HG02852 (cell line): ENCODE results near the gene SLC36A1.

ENCODE experiments used
- ATAC-seq: cut with Tn5 transposase; IDR thresholded peaks from one replicate; pipeline ENCODE4 v1.9.1; 2021; ENCODE audit warnings: mild to moderate bottlenecking, moderate library complexity; ENCODE audit not compliant: unreplicated experiment

SLC36A1 gene

DNA sequence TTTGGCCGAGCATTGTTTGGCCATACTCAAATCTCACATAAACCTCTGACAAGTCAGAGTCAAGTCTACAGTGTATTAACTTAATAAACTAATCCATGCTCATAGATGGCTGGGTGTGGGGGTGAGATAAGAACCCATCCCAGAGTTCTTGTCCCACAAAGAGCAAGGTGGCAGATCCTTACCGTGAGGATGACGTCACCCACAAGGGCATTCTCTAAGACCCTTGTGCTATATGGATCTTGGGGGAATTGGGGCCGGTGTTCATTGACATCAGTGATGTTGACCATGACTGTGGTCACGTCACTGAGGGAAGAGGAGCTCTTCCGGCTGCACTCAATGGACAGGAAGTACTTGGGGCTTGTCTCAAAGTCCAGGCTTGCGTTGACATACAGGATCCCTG, 81.6 kb downstream of the SLC36A1 start:
- no peak for ATAC-seq

DNA sequence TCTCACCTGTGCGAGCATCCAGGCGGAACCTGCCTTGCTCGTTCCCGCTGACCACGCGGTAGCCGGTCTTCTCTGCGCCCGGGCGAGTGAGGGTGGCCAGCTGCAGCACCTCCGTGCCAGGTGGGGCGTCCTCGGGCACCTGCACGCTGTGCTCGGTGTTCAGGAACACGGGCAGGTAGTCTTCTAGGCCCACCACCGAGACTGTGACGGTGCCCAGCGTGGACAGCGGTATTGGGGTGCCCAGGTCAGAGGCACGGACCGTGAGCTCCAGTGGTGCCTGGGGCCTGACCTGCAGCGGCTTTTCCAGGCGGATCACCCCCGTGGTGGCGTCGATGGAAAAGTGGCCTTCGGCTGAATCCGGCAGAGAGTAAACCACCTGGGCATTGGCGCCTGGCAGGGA, 84.2 kb downstream of the SLC36A1 start:
- ATAC-seq: no peak

DNA sequence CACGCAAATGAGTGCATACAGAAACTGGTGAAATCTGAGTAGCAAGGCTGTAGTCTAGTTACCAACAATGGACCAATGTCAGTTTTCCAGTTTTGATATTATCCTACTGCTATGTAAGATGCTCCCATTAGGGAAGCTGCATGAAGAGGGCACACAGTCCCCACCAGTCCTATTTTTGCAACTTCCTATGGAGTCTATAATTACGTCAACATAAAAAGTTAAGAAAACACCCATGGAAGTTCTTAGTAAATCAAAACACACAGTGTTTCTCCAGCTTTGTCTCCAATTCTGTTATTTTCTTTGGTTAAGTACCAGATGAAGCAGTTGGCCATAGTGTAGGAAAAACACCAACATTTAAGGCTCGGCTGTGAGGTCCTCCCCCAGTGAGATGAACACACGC, 85.0 kb downstream of the SLC36A1 start:
- no peak for ATAC-seq

DNA sequence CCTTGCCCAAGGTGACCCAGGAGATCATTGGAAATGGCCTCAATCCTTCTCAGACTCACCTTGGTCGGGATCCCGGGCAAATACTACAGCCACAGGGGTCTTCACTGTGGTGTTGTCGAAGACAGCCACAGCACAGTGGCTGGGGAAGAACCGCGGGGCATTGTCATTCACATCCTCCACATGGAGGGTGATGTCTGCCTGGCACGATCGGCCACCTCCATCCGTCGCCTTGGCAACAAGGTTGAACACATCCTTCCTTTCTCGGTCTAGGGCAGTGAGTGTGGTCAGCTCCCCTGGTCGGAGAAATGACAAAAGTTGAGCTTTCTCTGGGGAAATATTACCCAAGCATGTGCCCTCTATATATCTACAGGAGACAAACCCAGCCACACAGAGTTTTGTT, 86.9 kb downstream of the SLC36A1 start:
- ATAC-seq: no peak

DNA sequence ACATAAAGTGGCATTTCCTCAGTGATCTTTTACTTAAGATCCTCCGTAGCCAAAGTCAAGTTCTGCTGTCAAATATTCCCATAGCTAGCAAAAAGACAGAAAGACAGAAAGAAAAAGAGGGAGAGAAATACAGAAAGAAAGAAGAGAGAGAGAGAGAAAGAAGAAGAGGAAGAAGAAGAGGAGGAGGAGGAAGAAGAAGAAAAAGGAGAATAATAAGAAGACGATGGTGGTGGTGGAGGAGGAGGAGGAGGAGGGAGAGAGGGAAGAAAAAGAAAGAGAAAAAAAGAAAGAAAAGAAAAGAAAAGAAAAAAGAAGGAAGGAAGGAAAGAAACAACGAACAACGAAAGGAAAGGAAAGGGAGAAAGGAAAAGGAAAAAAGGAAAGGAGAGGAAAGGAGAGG, 89.6 kb downstream of the SLC36A1 start:
- ATAC-seq: no peak

DNA sequence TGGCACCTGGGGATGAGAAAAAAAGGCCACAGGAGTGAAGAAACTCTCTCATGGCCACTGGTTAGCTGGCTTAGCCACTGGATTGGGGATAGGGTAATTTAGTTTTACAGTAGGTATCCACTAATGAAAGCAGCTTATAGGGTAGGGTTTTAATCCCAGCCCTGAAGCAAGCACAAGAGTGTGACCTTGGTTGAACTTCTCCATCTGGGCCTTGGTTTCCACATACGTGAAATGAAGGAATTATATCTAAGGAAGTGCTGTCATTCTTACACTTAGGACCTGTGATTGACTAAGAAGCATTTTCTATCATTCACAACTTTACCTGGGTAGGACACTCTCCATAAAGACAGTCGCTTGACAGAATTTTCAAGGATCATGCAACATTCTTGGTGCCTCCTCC, 94.2 kb downstream of the SLC36A1 start:
- ATAC-seq: no peak
